Common myeloid progenitor, CD34-positive (primary cell): ENCODE results near the gene DNMT3B.

Source experiments
- CTCF ChIA-PET: fragments of 350-600 bp; sonication (Branson Sonifier 250); formaldehyde crosslinking; loops from one replicate; lab custom pipeline; 2021; ENCODE audit warnings: antibody characterized with exemption; lab: Charles Lee
- POLR2A ChIA-PET: fragments of 350-600 bp; sonication (Branson Sonifier 250); formaldehyde crosslinking; loops from one replicate; lab custom pipeline; 2021; ENCODE audit warnings: antibody characterized with exemption; lab: Charles Lee
- DNase-seq, 3 donors: peaks; one replicate each; pipeline versions ENCODE4 v3.0.0 to v3.0.0-alpha.2; 2013
- H3K27ac ChIP-seq, 2 experiments: 1 replicate in 1 of 2; 2 replicates in 1 of 2; pipeline ENCODE4 v1.7.0; 2013; ENCODE audit warnings: inconsistent platforms in 2 of 2, low read length in 2 of 2, mild to moderate bottlenecking in 2 of 2, low read depth in 1 of 2, moderate library complexity in 1 of 2; ENCODE audit not compliant: severe bottlenecking in 2 of 2, insufficient read depth in 1 of 2, poor library complexity in 1 of 2
- H3K27me3 ChIP-seq, 5 experiments: replicated peaks in 2 of 5; 1 replicate in 3 of 5; 2 replicates in 2 of 5; pipeline versions ENCODE4 v1.6.1 to v1.7.0; 2013; ENCODE audit warnings: low read length in 4 of 5, mild to moderate bottlenecking in 2 of 5, moderate library complexity in 2 of 5, inconsistent platforms in 1 of 5; ENCODE audit not compliant: insufficient read depth in 5 of 5, control insufficient read depth in 4 of 5
- H3K36me3 ChIP-seq, 4 experiments: 1 replicate in 2 of 4; 2 replicates in 2 of 4; pipeline versions ENCODE4 v1.6.1 to v1.7.0; 2013; ENCODE audit warnings: low read length in 3 of 4, control low read depth in 1 of 4, mild to moderate bottlenecking in 1 of 4; ENCODE audit not compliant: control insufficient read depth in 4 of 4, insufficient read depth in 4 of 4
- H3K4me1 ChIP-seq, 4 experiments: 1 replicate in 3 of 4; 2 replicates in 1 of 4; pipeline versions ENCODE4 v1.6.1 to v1.7.1; 2013; ENCODE audit warnings: low read length in 3 of 4, mild to moderate bottlenecking in 3 of 4, control low read depth in 1 of 4, inconsistent platforms in 1 of 4, moderate library complexity in 1 of 4; ENCODE audit not compliant: control insufficient read depth in 4 of 4, insufficient read depth in 4 of 4; ENCODE audit errors: control extremely low read depth in 1 of 4
- H3K4me3 ChIP-seq, 7 experiments: 1 replicate in 4 of 7; 2 replicates in 3 of 7; pipeline versions ENCODE4 v1.5.1 to v1.7.0; 2013; ENCODE audit warnings: mild to moderate bottlenecking in 7 of 7, low read length in 6 of 7, moderate library complexity in 6 of 7, inconsistent platforms in 2 of 7, low read depth in 2 of 7, control low read depth in 1 of 7; ENCODE audit not compliant: insufficient read depth in 4 of 7, control insufficient read depth in 1 of 7; ENCODE audit errors: extremely low read depth in 1 of 7
- H3K9me3 ChIP-seq, 5 experiments: 1 replicate in 4 of 5; 2 replicates in 1 of 5; pipeline versions ENCODE4 v1.6.1 to v1.7.1; 2013; ENCODE audit warnings: low read length in 4 of 5, mild to moderate bottlenecking in 2 of 5, inconsistent platforms in 1 of 5, low read depth in 1 of 5, moderate library complexity in 1 of 5; ENCODE audit not compliant: control insufficient read depth in 4 of 5, insufficient read depth in 2 of 5; ENCODE audit errors: control extremely low read depth in 1 of 5
- WGBS: methylation state at CpG from one replicate; pipeline ENCODE4 v1.1.5; 2013; ENCODE audit not compliant: insufficient coverage; 5-methylcytosine and 5-hydroxymethylcytosine counted together

The DNMT3B gene

DNA sequence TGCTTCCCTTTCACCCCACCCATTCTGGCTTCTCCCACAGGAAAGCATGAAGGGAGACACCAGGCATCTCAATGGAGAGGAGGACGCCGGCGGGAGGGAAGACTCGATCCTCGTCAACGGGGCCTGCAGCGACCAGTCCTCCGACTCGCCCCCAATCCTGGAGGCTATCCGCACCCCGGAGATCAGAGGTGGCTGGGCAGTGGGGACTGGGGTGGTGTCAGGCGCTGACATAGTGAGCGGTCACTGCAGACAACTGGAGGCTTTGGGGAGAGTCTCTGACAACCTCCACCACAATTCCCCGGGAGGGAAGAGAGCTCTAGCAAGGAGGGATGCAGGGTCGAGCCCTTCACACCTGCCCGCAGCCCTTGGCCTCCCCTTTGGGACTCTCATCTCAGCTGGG lies 18.1 kb downstream of the DNMT3B start:
- H3K36me3 ChIP-seq: peaks cover 0 to 82% (median 35%) of the 10 kb centered on the region in 4 experiments
- H3K27ac ChIP-seq: no peak overlapping the region
- ChIA-PET POLR2A (no interaction called here), CTCF (interaction anchor here (0.6 to 5.0 kb wide), 8 partner anchors 10 to 258 kb away, joined by 3 to 50 read pairs (median 4); partner anchors contain the start of gene C20orf203)
- no peaks in the 10 kb centered on the region for H3K27me3 ChIP-seq
- no peak overlapping the region for H3K4me3 ChIP-seq
- DNase-seq: no peak
- H3K9me3 ChIP-seq: no peaks in the 10 kb centered on the region
- WGBS: 100% methylated on average over 14 of the region's 16 CpGs
- peaks cover 3 to 38% (median 34%) of the 10 kb centered on the region in 4 experiments for H3K4me1 ChIP-seq

GRCh38 chr20:32780749-32781655 lies 18.8 kb downstream of the DNMT3B start:
- Histone ChIP-seq H3K36me3 (peaks cover 0 to 88% (median 40%) of the 10 kb centered on the region in 4 experiments), H3K4me1 (peaks cover 3 to 30% (median 27%) of the 10 kb centered on the region in 4 experiments), H3K9me3 (no peaks in the 10 kb centered on the region), H3K27ac (no peak overlapping the region), H3K4me3 (no peak overlapping the region), H3K27me3 (no peaks in the 10 kb centered on the region)
- POLR2A ChIA-PET: no interaction called here
- CTCF ChIA-PET: interaction anchor here (0.7 to 1.8 kb wide), 5 partner anchors 9 to 259 kb away, joined by 3 to 7 read pairs (median 4); partner anchors contain the start of gene C20orf203
- DNase-seq: no peak
- WGBS: 97% methylated on average over 14 of the region's 18 CpGs

DNA sequence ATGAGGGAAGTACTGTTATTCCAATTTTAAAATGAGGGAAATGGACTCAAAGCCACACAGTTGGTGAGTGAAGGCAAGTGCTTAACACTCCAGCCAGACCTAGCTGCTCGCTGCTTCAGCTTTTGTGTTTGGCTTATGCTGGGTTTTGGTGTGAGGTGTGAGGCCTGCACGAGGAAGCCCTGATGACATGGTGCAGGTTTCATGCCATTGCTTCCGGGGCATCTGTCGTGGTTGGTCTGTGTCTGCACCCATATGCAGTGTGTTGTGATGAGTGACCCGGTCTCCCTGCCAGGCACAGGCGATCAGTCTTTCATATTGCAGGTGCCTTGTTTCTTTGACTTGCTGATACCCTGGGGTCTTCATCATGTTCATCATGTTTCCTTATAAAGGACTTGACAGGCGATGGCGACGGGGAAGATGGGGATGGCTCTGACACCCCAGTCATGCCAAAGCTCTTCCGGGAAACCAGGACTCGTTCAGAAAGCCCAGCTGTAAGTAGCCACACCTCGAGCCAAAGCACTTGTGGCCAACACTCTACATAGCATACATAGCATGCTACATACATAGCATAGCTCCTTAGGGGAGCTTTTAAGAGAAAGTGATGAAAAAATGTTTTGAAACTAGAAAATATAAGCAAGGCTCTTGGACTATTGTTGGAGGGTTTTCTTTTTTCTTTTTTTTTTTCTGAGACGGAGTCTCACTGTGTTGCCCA lies 22.3 kb downstream of the DNMT3B start:
- H3K9me3 ChIP-seq: no peaks in the 10 kb centered on the region
- no peak overlapping the region for H3K27ac ChIP-seq
- ChIA-PET CTCF (interaction anchor here (0.6 to 4.4 kb wide), 4 partner anchors 11 to 623 kb away, joined by 3 to 16 read pairs (median 4); partner anchors contain the start of gene C20orf203), POLR2A (no interaction called here)
- H3K36me3 ChIP-seq: peaks cover 0 to 96% (median 69%) of the 10 kb centered on the region in 4 experiments
- DNase-seq: no peak
- no peak overlapping the region for H3K4me3 ChIP-seq
- peaks cover 0 to 2% (median 0%) of the 10 kb centered on the region in 4 experiments for H3K4me1 ChIP-seq
- 97% methylated on average over 8 of the region's 13 CpGs for WGBS
- H3K27me3 ChIP-seq: no peaks in the 10 kb centered on the region

- H3K27me3 ChIP-seq: no peaks in the 10 kb centered on the region
- peak overlapping the region in 1 of 2 experiments; percentile 19 for H3K27ac ChIP-seq
- H3K4me3 ChIP-seq: no peak overlapping the region
- H3K9me3 ChIP-seq: no peaks in the 10 kb centered on the region
- DNase-seq: no peak
- POLR2A ChIA-PET: no interaction called here
- WGBS: 98% methylated on average over 16 of the region's 16 CpGs
- peaks cover 0 to 2% (median 0%) of the 10 kb centered on the region in 4 experiments for H3K4me1 ChIP-seq
- H3K36me3 ChIP-seq: peaks cover 0 to 95% (median 71%) of the 10 kb centered on the region in 4 experiments
- CTCF ChIA-PET: interaction anchor here (1.0 to 4.4 kb wide), 2 partner anchors 23 to 113 kb away, joined by 4 to 16 read pairs; partner anchors contain the start of gene C20orf203
These were observed 24.0 kb downstream of the DNMT3B start for GRCh38 chr20:32786059-32786760.

GRCh38 chr20:32787168-32787567 lies 25.0 kb downstream of the DNMT3B start:
- CTCF ChIA-PET: interaction anchor here (1.2 to 3.3 kb wide), 2 partner anchors 9 to 288 kb away, joined by 3 to 24 read pairs; no protein-coding TSS in a partner anchor
- peaks cover 4 to 95% (median 75%) of the 10 kb centered on the region in 4 experiments for H3K36me3 ChIP-seq
- H3K4me1 ChIP-seq: peaks cover 0 to 4% (median 2%) of the 10 kb centered on the region in 4 experiments
- POLR2A ChIA-PET: no interaction called here
- WGBS: 94% methylated on average over 14 of the region's 16 CpGs
- no peak overlapping the region for H3K27ac ChIP-seq
- H3K9me3 ChIP-seq: no peaks in the 10 kb centered on the region
- no peaks in the 10 kb centered on the region for H3K27me3 ChIP-seq
- DNase-seq: no peak
- no peak overlapping the region for H3K4me3 ChIP-seq

GRCh38 chr20:32789896-32790750 lies 27.9 kb downstream of the DNMT3B start:
- peaks cover 0 to 15% (median 8%) of the 10 kb centered on the region in 4 experiments for H3K4me1 ChIP-seq
- H3K4me3 ChIP-seq: no peak overlapping the region
- peak; percentile 54 to 74 (median 69) for DNase-seq
- CTCF ChIA-PET: interaction anchor here (0.6 to 5.2 kb wide), 23 partner anchors 9 to 310 kb away, joined by 3 to 24 read pairs (median 4); partner anchors contain the start of genes C20orf203 and MAPRE1
- H3K36me3 ChIP-seq: peaks cover 4 to 94% (median 72%) of the 10 kb centered on the region in 4 experiments
- H3K9me3 ChIP-seq: no peaks in the 10 kb centered on the region
- no peaks in the 10 kb centered on the region for H3K27me3 ChIP-seq
- H3K27ac ChIP-seq: no peak overlapping the region
- WGBS: 67% methylated on average over 6 of the region's 6 CpGs
- POLR2A ChIA-PET: no interaction called here
